Activated CD4-positive, alpha-beta T cell treated with anti-CD3 and anti-CD28 coated beads, Interleukin-2, amount 50 U/mL, for 16 hours (primary cell): ENCODE data around the gene SIGLEC7.

Source experiments
- DNase-seq: peaks from one replicate; pipeline ENCODE4 v3.0.0-alpha.2; 2020

Gene SIGLEC7

GRCh38 chr19:51173681-51174080, 31.6 kb downstream of the SIGLEC7 start:
- DNase-seq, result no peak

GRCh38 chr19:51179256-51179655, 37.2 kb downstream of the SIGLEC7 start:
- DNase-seq, result no peak

GRCh38 chr19:51181377-51181912, 39.3 kb downstream of the SIGLEC7 start:
- DNase-seq, result no peak

- DNase-seq, result peak; percentile 44
Measured at GRCh38 chr19:51181913-51182419, 39.9 kb downstream of the SIGLEC7 start.

- DNase-seq, result no peak
Measured at GRCh38 chr19:51183629-51184028, 41.5 kb downstream of the SIGLEC7 start.

GRCh38 chr19:51185069-51185867, 43.2 kb downstream of the SIGLEC7 start:
- no peak for DNase-seq

- DNase-seq, result no peak
Measured at GRCh38 chr19:51185868-51186215, 43.7 kb downstream of the SIGLEC7 start.

- no peak for DNase-seq
Measured at GRCh38 chr19:51186323-51186722, 44.2 kb downstream of the SIGLEC7 start.

GRCh38 chr19:51187395-51188226, 45.5 kb downstream of the SIGLEC7 start:
- no peak for DNase-seq

- DNase-seq, result no peak
Measured at GRCh38 chr19:51188227-51188559, 46.1 kb downstream of the SIGLEC7 start.

GRCh38 chr19:51192689-51193088, 50.6 kb downstream of the SIGLEC7 start:
- no peak for DNase-seq

GRCh38 chr19:51194527-51195315, 52.6 kb downstream of the SIGLEC7 start:
- peak; percentile 27 for DNase-seq

- no peak for DNase-seq
Measured at GRCh38 chr19:51195316-51195586, 53.1 kb downstream of the SIGLEC7 start.

- DNase-seq, result no peak
Measured at GRCh38 chr19:51195616-51196015, 53.5 kb downstream of the SIGLEC7 start.

- no peak for DNase-seq
Measured at GRCh38 chr19:51196181-51196580, 54.1 kb downstream of the SIGLEC7 start.

GRCh38 chr19:51198641-51199040, 56.5 kb downstream of the SIGLEC7 start:
- DNase-seq, result no peak

GRCh38 chr19:51200071-51200666, 58.1 kb downstream of the SIGLEC7 start:
- no peak for DNase-seq

GRCh38 chr19:51201712-51202111, 59.6 kb downstream of the SIGLEC7 start:
- no peak for DNase-seq
